Mesendoderm (in vitro differentiated cells): Measurements from ENCODE around the gene FRY.
A peak's percentile ranks its signal among the peaks of the same experiment; 100 is the strongest.

Experiments
- DNase-seq: peaks from one replicate; pipeline ENCODE4 v3.0.0; 2013
- H2AK5ac ChIP-seq: 2 replicates; pipeline ENCODE4 v1.6.1; 2013; ENCODE audit warnings: low read length, inconsistent platforms
- H2BK120ac ChIP-seq: 2 replicates; pipeline ENCODE4 v1.6.1; 2013; ENCODE audit warnings: low read depth, mild to moderate bottlenecking, low read length, moderate library complexity, mixed read lengths
- H2BK15ac ChIP-seq: replicated peaks from 2 replicates; pipeline ENCODE4 v1.6.1; 2013; ENCODE audit warnings: low read depth, mild to moderate bottlenecking, moderate library complexity
- H2BK5ac ChIP-seq: 2 replicates; pipeline ENCODE4 v1.6.1; 2013; ENCODE audit warnings: low read length, inconsistent platforms
- H3K18ac ChIP-seq: 2 replicates; pipeline ENCODE4 v1.6.1; 2013; ENCODE audit warnings: mild to moderate bottlenecking, low read length, mixed read lengths
- H3K23ac ChIP-seq: one replicate; pipeline ENCODE4 v1.6.1; 2013; ENCODE audit warnings: low read length
- H3K27ac ChIP-seq: 2 replicates; pipeline ENCODE4 v1.5.1; 2013; ENCODE audit warnings: low read depth, mild to moderate bottlenecking, inconsistent platforms, low read length, moderate library complexity
- H3K27me3 ChIP-seq: 2 replicates; pipeline ENCODE4 v1.6.1; 2013; ENCODE audit warnings: low read length, control low read depth, mild to moderate bottlenecking, inconsistent platforms; ENCODE audit not compliant: insufficient read depth, poor library complexity
- H3K36me3 ChIP-seq: 2 replicates; pipeline ENCODE4 v1.6.1; 2013; ENCODE audit warnings: low read length, inconsistent platforms; ENCODE audit not compliant: control insufficient read depth, insufficient read depth
- H3K4ac ChIP-seq: one replicate; pipeline ENCODE4 v1.6.1; 2013; ENCODE audit warnings: low read depth, mild to moderate bottlenecking, low read length, moderate library complexity
- H3K4me1 ChIP-seq: 2 replicates; pipeline ENCODE4 v1.6.1; 2013; ENCODE audit warnings: low read depth, low read length, inconsistent platforms; ENCODE audit not compliant: control insufficient read depth
- H3K4me2 ChIP-seq: 2 replicates; pipeline ENCODE4 v1.6.1; 2013; ENCODE audit warnings: low read length
- H3K4me3 ChIP-seq: 2 replicates; pipeline ENCODE4 v1.5.1; 2013; ENCODE audit warnings: mild to moderate bottlenecking, low read length
- H3K56ac ChIP-seq: one replicate; pipeline ENCODE4 v1.6.1; 2013; ENCODE audit warnings: low read length
- H3K79me1 ChIP-seq: 2 replicates; pipeline ENCODE4 v1.6.1; 2013; ENCODE audit warnings: low read length, inconsistent platforms
- H3K79me2 ChIP-seq: 2 replicates; pipeline ENCODE4 v1.6.1; 2013; ENCODE audit warnings: mild to moderate bottlenecking, low read length; ENCODE audit not compliant: control insufficient read depth, insufficient read depth
- H3K9ac ChIP-seq: 2 replicates; pipeline ENCODE4 v1.6.1; 2013; ENCODE audit warnings: low read length, inconsistent platforms
- H4K5ac ChIP-seq: one replicate; pipeline ENCODE4 v1.6.1; 2013; ENCODE audit warnings: low read length
- H4K8ac ChIP-seq: one replicate; pipeline ENCODE4 v1.6.1; 2013; ENCODE audit warnings: low read depth, mild to moderate bottlenecking, control low read depth, low read length, moderate library complexity
- WGBS: extraction: QIAGEN DNeasy Blood & Tissue Kit; methylation state at CpG from one replicate; pipeline ENCODE4 v1.1.7; 2013; ENCODE audit warnings: low lambda C conversion rate, missing lambda C conversion rate; ENCODE audit not compliant: insufficient coverage; ENCODE audit errors: extremely low coverage; 5-methylcytosine and 5-hydroxymethylcytosine counted together

Gene FRY

DNA sequence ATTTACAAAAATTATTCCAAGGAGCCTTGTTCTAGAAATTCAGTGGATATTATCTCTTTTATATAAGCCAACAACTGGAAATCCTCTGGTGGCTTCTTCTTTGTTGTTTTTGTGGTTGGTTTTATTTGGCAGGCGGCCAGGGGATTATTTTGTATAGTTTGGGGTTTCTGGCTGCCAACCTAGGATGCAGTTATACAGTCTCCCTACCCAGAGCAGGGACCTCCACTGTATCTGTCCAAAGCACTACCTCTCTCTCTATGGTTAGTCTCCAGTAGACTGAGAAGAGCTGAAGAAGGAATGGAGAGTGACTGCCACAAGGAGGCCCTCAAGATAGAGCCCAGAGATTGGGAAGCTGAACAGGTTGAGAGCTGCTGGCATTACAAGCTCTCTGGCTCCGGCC is 203.3 kb downstream of the FRY start:
- no peak overlapping the region for H3K4me2 ChIP-seq
- no peak overlapping the region for H3K27ac ChIP-seq
- DNase-seq: no peak
- H3K36me3 ChIP-seq: no peaks in the 10 kb centered on the region
- no peak overlapping the region for H2AK5ac ChIP-seq
- H3K27me3 ChIP-seq: no peaks in the 10 kb centered on the region
- H4K5ac ChIP-seq: no peak overlapping the region
- H4K8ac ChIP-seq: no peak overlapping the region
- no peak overlapping the region for H2BK15ac ChIP-seq
- H3K9ac ChIP-seq: no peak overlapping the region
- H3K79me2 ChIP-seq: no peaks in the 10 kb centered on the region
- H3K56ac ChIP-seq: no peak overlapping the region
- WGBS: no CpG with 5 or more reads among the region's 2 CpGs
- no peak overlapping the region for H3K18ac ChIP-seq
- no peak overlapping the region for H3K23ac ChIP-seq
- H3K4ac ChIP-seq: no peak overlapping the region
- H3K4me1 ChIP-seq: no peaks in the 10 kb centered on the region
- no peak overlapping the region for H2BK5ac ChIP-seq
- no peak overlapping the region for H3K4me3 ChIP-seq
- H3K79me1 ChIP-seq: no peaks in the 10 kb centered on the region
- H2BK120ac ChIP-seq: no peak overlapping the region

DNA sequence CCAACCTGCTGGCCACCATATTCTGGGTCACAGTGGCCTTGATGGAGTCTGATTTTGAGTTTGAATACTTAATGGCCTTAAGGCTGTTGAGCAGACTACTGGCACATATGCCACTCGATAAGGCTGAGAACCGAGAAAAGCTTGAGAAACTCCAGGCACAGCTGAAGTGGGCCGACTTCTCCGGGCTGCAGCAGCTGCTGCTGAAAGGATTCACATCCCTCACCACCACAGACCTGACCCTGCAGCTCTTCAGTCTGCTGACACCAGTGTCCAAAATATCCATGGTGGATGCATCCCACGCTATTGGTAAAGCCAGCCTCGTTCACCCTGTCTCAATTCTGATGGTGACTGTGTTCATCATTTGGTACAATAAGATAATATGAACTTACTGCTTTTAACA is 206.1 kb downstream of the FRY start:
- Histone ChIP-seq H3K23ac (no peak overlapping the region), H3K4me2 (no peak overlapping the region), H3K27me3 (no peaks in the 10 kb centered on the region), H3K79me1 (no peaks in the 10 kb centered on the region), H3K4ac (no peak overlapping the region), H3K27ac (no peak overlapping the region), H3K56ac (no peak overlapping the region), H2BK15ac (no peak overlapping the region), H3K36me3 (no peaks in the 10 kb centered on the region), H3K18ac (no peak overlapping the region), H2AK5ac (no peak overlapping the region), H3K9ac (no peak overlapping the region), H3K4me3 (no peak overlapping the region), H2BK120ac (no peak overlapping the region), H4K8ac (no peak overlapping the region), H4K5ac (no peak overlapping the region), H3K79me2 (no peaks in the 10 kb centered on the region), H2BK5ac (no peak overlapping the region), H3K4me1 (no peaks in the 10 kb centered on the region)
- no CpG with 5 or more reads among the region's 6 CpGs for WGBS
- DNase-seq: no peak

DNA sequence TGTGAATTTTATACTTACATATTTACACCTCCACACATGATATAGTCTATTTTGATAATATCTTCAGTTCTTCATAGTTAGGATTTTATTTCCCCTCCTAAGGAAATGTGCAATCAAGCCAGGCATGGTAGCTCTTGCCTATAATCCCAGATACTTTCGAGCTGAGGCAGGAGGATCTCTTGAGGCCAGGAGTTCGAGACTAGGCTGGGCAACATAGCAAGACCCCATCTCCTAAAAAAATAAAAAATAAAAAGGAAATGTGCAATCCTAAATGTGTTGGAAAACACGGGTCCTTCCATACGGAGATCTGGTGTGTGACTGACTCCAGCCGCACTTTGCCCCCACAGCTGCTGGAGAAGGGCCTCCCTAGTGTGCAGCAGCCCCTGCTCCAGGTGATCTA is 212.1 kb downstream of the FRY start:
- Histone ChIP-seq H3K4me3 (no peak overlapping the region), H2BK120ac (no peak overlapping the region), H3K79me2 (no peaks in the 10 kb centered on the region), H3K56ac (no peak overlapping the region), H3K9ac (no peak overlapping the region), H3K27me3 (no peaks in the 10 kb centered on the region), H4K5ac (no peak overlapping the region), H3K18ac (no peak overlapping the region), H3K4me1 (no peaks in the 10 kb centered on the region), H4K8ac (no peak overlapping the region), H3K79me1 (no peaks in the 10 kb centered on the region), H3K36me3 (no peaks in the 10 kb centered on the region), H3K4me2 (no peak overlapping the region), H2BK5ac (no peak overlapping the region), H3K27ac (no peak overlapping the region), H2BK15ac (no peak overlapping the region), H2AK5ac (no peak overlapping the region), H3K4ac (no peak overlapping the region), H3K23ac (no peak overlapping the region)
- no peak for DNase-seq
- WGBS: no CpG with 5 or more reads among the region's 5 CpGs

DNA sequence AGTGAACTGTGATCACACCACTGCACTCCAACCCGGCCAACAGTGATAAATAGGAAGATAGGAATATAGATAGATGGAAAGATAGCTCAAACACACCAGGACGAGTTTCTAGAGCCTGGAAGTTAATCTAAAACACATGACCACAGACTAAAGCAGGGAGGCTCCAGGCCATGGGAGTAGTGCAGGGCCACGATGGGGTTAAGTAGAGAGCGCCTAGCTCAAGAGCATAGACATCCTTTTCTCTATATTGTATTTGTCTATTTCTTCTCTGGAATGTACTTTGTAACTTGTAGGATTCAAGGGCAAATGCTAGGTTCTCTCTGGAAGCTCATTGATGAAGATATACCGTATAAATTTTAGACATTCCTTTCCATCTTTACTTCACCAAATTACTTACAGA is 214.0 kb downstream of the FRY start:
- no peak overlapping the region for H3K4me3 ChIP-seq
- H3K36me3 ChIP-seq: no peaks in the 10 kb centered on the region
- no peak overlapping the region for H3K4me2 ChIP-seq
- no peak overlapping the region for H2BK120ac ChIP-seq
- H2AK5ac ChIP-seq: no peak overlapping the region
- H4K8ac ChIP-seq: no peak overlapping the region
- H3K27ac ChIP-seq: no peak overlapping the region
- no peak overlapping the region for H3K56ac ChIP-seq
- no peaks in the 10 kb centered on the region for H3K79me1 ChIP-seq
- no peak overlapping the region for H4K5ac ChIP-seq
- H2BK15ac ChIP-seq: no peak overlapping the region
- H3K27me3 ChIP-seq: no peaks in the 10 kb centered on the region
- H3K4me1 ChIP-seq: no peaks in the 10 kb centered on the region
- no peak overlapping the region for H2BK5ac ChIP-seq
- no peak overlapping the region for H3K18ac ChIP-seq
- H3K9ac ChIP-seq: no peak overlapping the region
- H3K23ac ChIP-seq: no peak overlapping the region
- no peaks in the 10 kb centered on the region for H3K79me2 ChIP-seq
- no peak for DNase-seq
- WGBS: no CpG with 5 or more reads among the region's 5 CpGs
- H3K4ac ChIP-seq: no peak overlapping the region

DNA sequence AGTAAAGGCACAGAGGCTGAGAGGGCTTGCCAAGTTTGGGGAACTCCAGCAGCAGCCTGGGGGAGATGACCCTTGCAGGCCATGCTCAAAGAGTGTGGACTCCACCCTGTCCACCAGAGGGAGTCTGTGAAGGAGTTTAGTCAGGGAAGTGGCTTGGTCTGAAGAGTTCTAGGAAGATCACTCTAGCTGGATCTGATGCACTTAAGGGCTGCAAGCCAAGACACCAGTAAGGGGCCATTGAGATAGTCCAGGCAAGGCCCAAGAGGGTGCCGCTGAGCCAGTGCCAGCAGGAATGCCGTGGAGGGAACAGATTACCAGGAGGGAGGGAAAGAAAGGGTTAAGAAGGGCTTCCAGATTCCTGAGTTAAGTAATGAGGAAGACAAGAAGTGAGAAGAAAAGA is 214.9 kb downstream of the FRY start:
- no CpG with 5 or more reads among the region's 2 CpGs for WGBS
- H3K36me3 ChIP-seq: no peaks in the 10 kb centered on the region
- H3K56ac ChIP-seq: no peak overlapping the region
- no peak overlapping the region for H3K4me2 ChIP-seq
- H3K79me1 ChIP-seq: no peaks in the 10 kb centered on the region
- no peak overlapping the region for H3K9ac ChIP-seq
- H3K4me1 ChIP-seq: no peaks in the 10 kb centered on the region
- no peak overlapping the region for H2AK5ac ChIP-seq
- H2BK15ac ChIP-seq: no peak overlapping the region
- no peak overlapping the region for H4K5ac ChIP-seq
- no peak overlapping the region for H2BK5ac ChIP-seq
- no peak overlapping the region for H3K4ac ChIP-seq
- H3K18ac ChIP-seq: no peak overlapping the region
- H3K79me2 ChIP-seq: no peaks in the 10 kb centered on the region
- no peak overlapping the region for H2BK120ac ChIP-seq
- no peak overlapping the region for H3K23ac ChIP-seq
- H3K4me3 ChIP-seq: no peak overlapping the region
- peak; percentile 95 for DNase-seq
- no peak overlapping the region for H3K27ac ChIP-seq
- H4K8ac ChIP-seq: no peak overlapping the region
- H3K27me3 ChIP-seq: no peaks in the 10 kb centered on the region

DNA sequence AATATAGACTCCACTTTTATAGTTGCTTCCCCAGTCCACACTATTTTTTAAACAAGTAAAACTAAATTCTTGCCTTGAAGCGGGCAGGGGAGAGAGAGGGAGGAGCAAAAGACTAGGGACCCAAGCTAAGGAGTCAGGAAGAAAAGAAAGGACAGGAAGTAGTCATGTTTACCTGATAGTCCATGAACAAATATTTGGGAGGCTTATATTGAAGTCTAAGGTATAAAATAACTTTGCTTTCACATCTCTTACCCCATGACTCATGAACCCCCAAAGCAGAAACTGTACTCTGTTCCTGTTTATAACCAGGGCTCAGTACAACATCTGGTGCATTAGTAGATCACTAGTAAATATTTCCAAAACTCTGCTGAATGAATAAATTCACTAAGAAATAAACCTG is 216.3 kb downstream of the FRY start:
- no peak overlapping the region for H2BK120ac ChIP-seq
- no CpG with 5 or more reads among the region's 1 CpG for WGBS
- no peak overlapping the region for H3K9ac ChIP-seq
- no peaks in the 10 kb centered on the region for H3K79me1 ChIP-seq
- DNase-seq: no peak
- H2BK15ac ChIP-seq: no peak overlapping the region
- no peak overlapping the region for H3K4ac ChIP-seq
- H3K18ac ChIP-seq: no peak overlapping the region
- H3K4me3 ChIP-seq: no peak overlapping the region
- no peak overlapping the region for H3K56ac ChIP-seq
- H3K4me2 ChIP-seq: no peak overlapping the region
- H3K36me3 ChIP-seq: no peaks in the 10 kb centered on the region
- no peak overlapping the region for H3K23ac ChIP-seq
- H3K79me2 ChIP-seq: no peaks in the 10 kb centered on the region
- H4K5ac ChIP-seq: no peak overlapping the region
- H3K4me1 ChIP-seq: no peaks in the 10 kb centered on the region
- H3K27ac ChIP-seq: no peak overlapping the region
- H4K8ac ChIP-seq: no peak overlapping the region
- no peak overlapping the region for H2BK5ac ChIP-seq
- no peaks in the 10 kb centered on the region for H3K27me3 ChIP-seq
- no peak overlapping the region for H2AK5ac ChIP-seq
